Naive thymus-derived CD4-positive, alpha-beta T cell (primary cell): ENCODE results near the gene CSF1. TPM values are rescaled to one million over a fixed set of nuclear protein-coding genes. Genes with fewer than 3 reads are reported as not detected.
"Not testable (repeated sequence)": the region's sequence is repeated elsewhere in the genome, so short reads cannot be mapped to it uniquely, and the experiment has no call there.

ENCODE experiments used
- ATAC-seq: fragments of 150-1000 bp; cut with Tn5 transposase; 2 replicates; pipeline ENCODE4 v1.10.0; 2021; ENCODE audit warnings: mild to moderate bottlenecking, moderate library complexity
- CTCF ChIA-PET: fragments of 350-600 bp; sonication (Branson Sonifier 250); formaldehyde crosslinking; loops from one replicate; lab custom pipeline; 2021; ENCODE audit warnings: antibody characterized with exemption; lab: Charles Lee
- POLR2A ChIA-PET: fragments of 350-600 bp; sonication (Branson Sonifier 250); formaldehyde crosslinking; loops from one replicate; lab custom pipeline; 2021; ENCODE audit warnings: antibody characterized with exemption, inconsistent platforms; lab: Charles Lee
- DNase-seq, 9 donors: peaks; one replicate each; pipeline versions ENCODE4 v3.0.0 to v3.0.0-alpha.2; 2020 to 2022; ENCODE audit warnings: mixed read lengths in 1 of 9
- H3K27ac ChIP-seq: one replicate; pipeline ENCODE4 v1.7.0; 2013; ENCODE audit warnings: mild to moderate bottlenecking, low read depth, low read length, moderate library complexity
- H3K27me3 ChIP-seq, 2 donors: one replicate each; pipeline ENCODE4 v1.7.0; 2013; ENCODE audit warnings: low read length in 2 of 2, mild to moderate bottlenecking in 2 of 2, moderate library complexity in 2 of 2; ENCODE audit not compliant: control insufficient read depth in 2 of 2, insufficient read depth in 2 of 2
- H3K36me3 ChIP-seq, 3 experiments: 1 replicate in 2 of 3; 2 replicates in 1 of 3; pipeline ENCODE4 v1.7.0; 2013; ENCODE audit warnings: low read length in 3 of 3, mild to moderate bottlenecking in 3 of 3, moderate library complexity in 1 of 3; ENCODE audit not compliant: insufficient read depth in 3 of 3, control insufficient read depth in 2 of 3
- H3K4me1 ChIP-seq, 2 donors: one replicate each; pipeline ENCODE4 v1.7.0; 2013; ENCODE audit warnings: low read length in 2 of 2, mild to moderate bottlenecking in 2 of 2, moderate library complexity in 1 of 2; ENCODE audit not compliant: control insufficient read depth in 2 of 2, insufficient read depth in 2 of 2
- H3K4me3 ChIP-seq: 2 replicates; pipeline ENCODE4 v1.7.0; 2013; ENCODE audit warnings: mild to moderate bottlenecking, low read length
- H3K9me3 ChIP-seq, 3 experiments: 1 replicate in 2 of 3; 2 replicates in 1 of 3; pipeline ENCODE4 v1.7.0; 2013; ENCODE audit warnings: low read length in 3 of 3; ENCODE audit not compliant: control insufficient read depth in 2 of 3
- H3K27ac Mint-ChIP-seq, 9 donors: one replicate each; pipeline ENCODE4 v1.8.0; 2020 to 2022; ENCODE audit warnings: mixed read lengths in 9 of 9, mild to moderate bottlenecking in 8 of 9, moderate library complexity in 5 of 9, inconsistent platforms in 2 of 9
- H3K27me3 Mint-ChIP-seq, 5 donors: one replicate each; pipeline ENCODE4 v1.8.0; 2021 to 2022; ENCODE audit warnings: mixed read lengths in 5 of 5, mild to moderate bottlenecking in 1 of 5
- H3K36me3 Mint-ChIP-seq, 5 donors: one replicate each; pipeline ENCODE4 v1.8.0; 2020 to 2022; ENCODE audit warnings: mixed read lengths in 5 of 5, mild to moderate bottlenecking in 3 of 5, inconsistent platforms in 1 of 5
- H3K4me1 Mint-ChIP-seq, 7 donors: one replicate each; pipeline ENCODE4 v1.8.0; 2020 to 2022; ENCODE audit warnings: mixed read lengths in 7 of 7, mild to moderate bottlenecking in 3 of 7, inconsistent platforms in 1 of 7
- H3K4me3 Mint-ChIP-seq, 10 donors: one replicate each; pipeline ENCODE4 v1.8.0; 2020 to 2022; ENCODE audit warnings: mild to moderate bottlenecking in 10 of 10, mixed read lengths in 10 of 10, moderate library complexity in 6 of 10, inconsistent platforms in 2 of 10
- H3K9me3 Mint-ChIP-seq, 11 donors: one replicate each; pipeline ENCODE4 v1.8.0; 2020 to 2022; ENCODE audit warnings: mixed read lengths in 11 of 11, mild to moderate bottlenecking in 4 of 11, inconsistent platforms in 1 of 11, moderate library complexity in 1 of 11
- intact Hi-C, 2 donors: fragments of 100-400 bp; cut with micrococcal nuclease; formaldehyde crosslinking; loops; one replicate each; pipeline ENCODE4 v1.15.1; 2023
- polyA plus RNA-seq, 2 donors: library from polyadenylated mRNA; unstranded; fragments of 300-500 nt; fragmentation: Illumina TruSeq; gene quantifications; one replicate each; pipeline ENCODE4 v1.2.3, GENCODE V29; 2021
- total RNA-seq, 6 experiments: library from RNA in 5 of 6; stranded (reverse) in 5 of 6; gene quantifications; 1 replicate in 5 of 6; 2 replicates in 1 of 6; pipeline ENCODE4 v1.2.3 and lab custom pipeline; 2021 to 2026

Gene CSF1
- total and polyA plus RNA-seq, 7 experiments from 2014 or later: 0.94 to 125 (median 2.2) TPM

- peaks cover 0 to 7% (median 0%) of the 10 kb centered on the region in 5 donors for H3K27me3 Mint-ChIP-seq
- POLR2A ChIA-PET: interaction anchor here (0.8 to 1.1 kb wide), 3 partner anchors 11 to 358 kb away, joined by 3 read pairs; no protein-coding TSS in a partner anchor
Measured at GRCh38 chr1:109917051-109917767, 6.6 kb downstream of the CSF1 start.

DNA sequence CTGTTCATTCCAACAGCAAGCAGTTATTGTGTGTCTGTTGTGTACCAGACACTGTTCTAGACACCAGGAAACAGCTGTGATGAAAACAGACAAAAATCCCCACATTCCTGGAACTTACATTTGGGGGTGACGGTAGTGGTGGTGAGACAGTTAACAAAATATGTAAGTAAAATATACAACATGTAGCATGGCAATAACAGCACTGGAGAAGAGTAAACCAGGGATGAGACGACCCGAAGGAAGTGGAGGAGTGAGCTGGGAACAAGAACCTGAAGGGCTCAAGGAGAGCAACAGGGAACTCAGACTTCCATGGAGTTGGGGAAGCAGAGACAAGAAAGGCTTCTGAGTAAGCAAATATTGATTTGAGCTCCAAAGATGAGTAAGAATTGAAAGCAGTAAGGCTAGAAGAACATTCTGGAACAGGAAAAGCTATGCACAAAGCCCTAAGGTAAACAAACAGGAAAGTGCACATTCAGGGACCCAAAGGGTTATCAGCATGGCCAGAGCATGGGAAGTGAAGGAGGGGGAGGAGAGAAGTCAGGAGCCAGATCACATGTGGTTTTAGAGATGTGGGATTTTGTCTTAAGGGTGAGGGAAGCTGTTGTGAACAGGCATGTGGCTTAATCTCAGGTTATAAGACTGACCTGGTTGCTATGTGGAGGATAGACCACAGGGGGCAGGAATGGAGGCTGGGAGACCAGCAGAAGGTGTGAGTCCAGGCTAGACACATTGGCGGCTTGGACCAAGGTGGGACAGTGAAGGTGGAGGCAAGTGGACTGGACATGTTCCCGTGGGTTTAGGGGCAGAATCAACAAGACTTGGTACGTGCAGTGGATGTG, 7.3 kb downstream of the CSF1 start:
- peaks cover 11 to 65% (median 24%) of the 10 kb centered on the region in 5 donors for H3K36me3 Mint-ChIP-seq
- Histone ChIP-seq H3K27ac (no peak overlapping the region), H3K4me3 (no peak overlapping the region), H3K9me3 (no peaks in the 10 kb centered on the region), H3K36me3 (peaks cover 0 to 7% (median 0%) of the 10 kb centered on the region in 3 experiments), H3K27me3 (no peaks in the 10 kb centered on the region), H3K4me1 (peaks cover 0 to 3% of the 10 kb centered on the region in 2 donors)
- ATAC-seq (no peak), DNase-seq (no peak)
- ChIA-PET POLR2A (interaction anchor here (0.8 to 1.1 kb wide), 3 partner anchors 11 to 359 kb away, joined by 3 read pairs; no protein-coding TSS in a partner anchor), CTCF (interaction anchor here (1.1 kb wide), 1 partner anchor 279 kb away, joined by 3 read pairs; no protein-coding TSS in a partner anchor)
- intact Hi-C loops: no loop called here
- peaks cover 0 to 5% (median 0%) of the 10 kb centered on the region in 5 donors for H3K27me3 Mint-ChIP-seq
- H3K27ac Mint-ChIP-seq: peak overlapping the region in 3 of 9 donors; percentile 21 to 41 (median 25)
- H3K4me1 Mint-ChIP-seq: peaks cover 3 to 55% (median 8%) of the 10 kb centered on the region in 7 donors
- H3K4me3 Mint-ChIP-seq: no peak overlapping the region
- H3K9me3 Mint-ChIP-seq: no peaks in the 10 kb centered on the region

More at GRCh38 chr1:109917051-109917767, 6.6 kb downstream of the CSF1 start:
- Histone ChIP-seq H3K27ac (no peak overlapping the region), H3K4me3 (no peak overlapping the region), H3K27me3 (no peaks in the 10 kb centered on the region), H3K9me3 (no peaks in the 10 kb centered on the region), H3K36me3 (no peaks in the 10 kb centered on the region), H3K4me1 (peaks cover 0 to 8% of the 10 kb centered on the region in 2 donors)
- CTCF ChIA-PET: interaction anchor here (1.2 kb wide), 1 partner anchor 67 kb away, joined by 5 read pairs; the partner anchor contains the start of gene AHCYL1
- H3K9me3 Mint-ChIP-seq: no peaks in the 10 kb centered on the region
- peaks cover 11 to 64% (median 21%) of the 10 kb centered on the region in 5 donors for H3K36me3 Mint-ChIP-seq
- H3K27ac Mint-ChIP-seq: peak overlapping the region in 1 of 9 donors; percentile 10
- DNase-seq: no peak
- no peak for ATAC-seq
- no peak overlapping the region for H3K4me3 Mint-ChIP-seq
- intact Hi-C loops: no loop called here
- peaks cover 6 to 59% (median 13%) of the 10 kb centered on the region in 7 donors for H3K4me1 Mint-ChIP-seq

DNA sequence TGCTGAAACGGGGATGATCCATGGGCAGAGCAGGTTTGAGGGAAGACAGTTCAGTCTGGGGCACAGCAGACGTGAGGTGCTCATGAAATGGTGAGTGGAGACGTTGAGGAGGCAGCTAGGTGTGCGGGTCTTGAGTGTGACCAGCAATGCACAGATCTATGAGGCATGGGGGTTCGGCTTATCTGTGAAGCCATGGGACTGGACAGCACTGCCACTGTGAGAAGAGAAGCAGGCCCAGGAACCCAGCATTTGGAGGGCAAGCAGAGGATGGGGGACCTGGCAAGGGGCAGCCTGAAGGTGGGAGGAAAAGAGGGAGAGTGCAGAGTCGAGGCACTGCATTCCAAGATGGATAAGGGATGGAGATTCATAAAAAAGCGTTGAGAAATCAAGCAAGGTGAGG, 8.0 kb downstream of the CSF1 start:
- H3K27ac ChIP-seq: no peak overlapping the region
- Mint-ChIP-seq H3K9me3 (no peaks in the 10 kb centered on the region), H3K4me1 (peaks cover 0 to 52% (median 4%) of the 10 kb centered on the region in 7 donors), H3K36me3 (peaks cover 11 to 63% (median 24%) of the 10 kb centered on the region in 5 donors), H3K27ac (peak overlapping the region in 1 of 9 donors; percentile 50), H3K27me3 (peaks cover 0 to 4% (median 0%) of the 10 kb centered on the region in 5 donors), H3K4me3 (no peak overlapping the region)
- intact Hi-C loops: no loop called here
- H3K36me3 ChIP-seq: peaks cover 0 to 12% (median 0%) of the 10 kb centered on the region in 3 experiments
- DNase-seq (no peak), ATAC-seq (no peak)
- H3K9me3 ChIP-seq: no peaks in the 10 kb centered on the region
- H3K27me3 ChIP-seq: no peaks in the 10 kb centered on the region
- no peak overlapping the region for H3K4me3 ChIP-seq
- no peaks in the 10 kb centered on the region for H3K4me1 ChIP-seq
- ChIA-PET POLR2A (interaction anchor here (1.7 kb wide), 1 partner anchor 12 kb away, joined by 4 read pairs; no protein-coding TSS in a partner anchor), CTCF (interaction anchor here (1.1 kb wide), 1 partner anchor 280 kb away, joined by 3 read pairs; no protein-coding TSS in a partner anchor)

DNA sequence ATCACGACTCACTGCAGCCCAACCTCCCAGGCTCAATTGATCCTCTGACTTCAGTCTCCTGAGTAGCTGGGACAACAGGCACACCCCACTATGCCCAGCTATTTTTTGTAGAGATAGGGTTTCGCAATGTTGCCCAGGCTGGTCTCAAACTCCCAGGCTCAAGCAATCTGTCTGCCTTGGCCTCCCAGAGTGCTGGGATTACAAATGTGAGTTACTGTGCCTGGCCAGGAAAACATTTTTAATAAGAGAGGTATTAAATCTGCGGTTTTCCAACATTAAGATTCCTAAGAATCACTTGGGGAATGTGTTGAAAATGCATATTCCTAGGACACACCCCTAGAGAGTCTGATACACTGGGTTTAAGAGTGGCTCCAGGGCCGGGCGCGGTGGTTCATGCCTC, 8.7 kb downstream of the CSF1 start:
- no peak overlapping the region for H3K4me3 Mint-ChIP-seq
- H3K9me3 Mint-ChIP-seq: no peaks in the 10 kb centered on the region
- ATAC-seq: no peak
- DNase-seq: no peak
- H3K36me3 ChIP-seq: peaks cover 0 to 12% (median 0%) of the 10 kb centered on the region in 3 experiments
- no peaks in the 10 kb centered on the region for H3K27me3 ChIP-seq
- H3K27ac Mint-ChIP-seq: no peak overlapping the region
- no peaks in the 10 kb centered on the region for H3K4me1 ChIP-seq
- POLR2A ChIA-PET: interaction anchor here (1.7 kb wide), 1 partner anchor 13 kb away, joined by 4 read pairs; no protein-coding TSS in a partner anchor
- CTCF ChIA-PET: no interaction called here
- H3K9me3 ChIP-seq: no peaks in the 10 kb centered on the region
- no peak overlapping the region for H3K4me3 ChIP-seq
- intact Hi-C loops: no loop called here
- H3K4me1 Mint-ChIP-seq: peaks cover 0 to 46% (median 0%) of the 10 kb centered on the region in 7 donors
- H3K36me3 Mint-ChIP-seq: peaks cover 11 to 61% (median 25%) of the 10 kb centered on the region in 5 donors
- no peak overlapping the region for H3K27ac ChIP-seq
- no peaks in the 10 kb centered on the region for H3K27me3 Mint-ChIP-seq

DNA sequence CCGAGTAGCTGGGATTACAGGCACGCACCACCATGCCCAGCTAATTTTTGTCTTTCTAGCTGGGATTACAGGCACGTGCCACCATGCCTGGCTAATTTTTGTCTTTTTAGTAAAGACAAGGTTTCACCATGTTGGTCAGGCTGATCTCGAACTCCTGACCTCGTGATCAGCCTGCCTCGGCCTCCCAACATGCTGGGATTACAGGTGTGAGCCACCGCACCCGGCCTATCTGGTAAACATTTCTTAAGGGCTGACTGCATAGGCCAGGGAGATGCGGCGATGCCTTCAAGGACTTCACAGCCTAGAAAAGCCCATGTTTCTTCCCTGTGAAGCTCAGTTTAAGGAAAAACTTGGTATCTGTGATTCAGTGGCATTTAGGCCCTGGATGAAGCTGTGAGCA, 9.7 kb downstream of the CSF1 start:
- H3K9me3 Mint-ChIP-seq, H3K4me3 Mint-ChIP-seq, ATAC-seq, DNase-seq, H3K9me3 ChIP-seq, H3K27me3 Mint-ChIP-seq, intact Hi-C loops, H3K27me3 ChIP-seq, H3K4me1 ChIP-seq, H3K27ac ChIP-seq, POLR2A ChIA-PET, H3K4me3 ChIP-seq: not testable (repeated sequence)
- H3K4me1 Mint-ChIP-seq: peaks cover 0 to 40% (median 0%) of the 10 kb centered on the region in 7 donors
- CTCF ChIA-PET: interaction anchor here (0.5 to 0.6 kb wide), 2 partner anchors 85 to 108 kb away, joined by 4 to 5 read pairs; no protein-coding TSS in a partner anchor
- H3K36me3 ChIP-seq: peaks cover 0 to 12% (median 0%) of the 10 kb centered on the region in 3 experiments
- H3K27ac Mint-ChIP-seq: peak overlapping the region in 1 of 9 donors; percentile 39
- H3K36me3 Mint-ChIP-seq: peaks cover 11 to 70% (median 25%) of the 10 kb centered on the region in 5 donors

DNA sequence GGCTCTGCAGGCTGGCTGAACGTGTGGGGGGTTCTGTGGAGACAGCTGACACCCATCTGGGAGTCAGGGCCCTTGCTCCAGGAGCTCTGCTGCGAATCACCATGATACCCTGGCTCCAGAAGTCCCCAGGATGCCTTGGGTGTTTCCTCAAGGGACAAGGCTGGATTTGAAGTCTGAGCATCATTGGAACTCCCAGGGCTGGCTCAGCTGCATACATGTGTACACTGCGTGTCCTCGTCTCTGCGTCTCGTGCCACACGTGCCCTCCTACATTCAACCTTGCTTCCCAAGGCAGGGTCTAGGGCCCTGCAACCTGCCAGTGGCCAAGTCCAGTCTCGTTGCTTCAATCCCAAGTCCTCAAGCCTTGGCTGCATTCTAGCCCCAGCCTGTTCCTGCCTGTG, 11.7 kb downstream of the CSF1 start:
- H3K4me1 Mint-ChIP-seq: peaks cover 0 to 31% (median 0%) of the 10 kb centered on the region in 7 donors
- Histone ChIP-seq H3K36me3 (peaks cover 0 to 12% (median 0%) of the 10 kb centered on the region in 3 experiments), H3K27ac (no peak overlapping the region), H3K4me1 (no peaks in the 10 kb centered on the region), H3K4me3 (no peak overlapping the region), H3K9me3 (no peaks in the 10 kb centered on the region), H3K27me3 (no peaks in the 10 kb centered on the region)
- H3K27ac Mint-ChIP-seq: peak overlapping the region in 2 of 9 donors; percentile 51 to 74
- H3K4me3 Mint-ChIP-seq: no peak overlapping the region
- peaks cover 0 to 2% (median 0%) of the 10 kb centered on the region in 11 donors for H3K9me3 Mint-ChIP-seq
- ATAC-seq (no peak), DNase-seq (no peak)
- CTCF ChIA-PET: no interaction called here
- peaks cover 11 to 74% (median 36%) of the 10 kb centered on the region in 5 donors for H3K36me3 Mint-ChIP-seq
- intact Hi-C loops: no loop called here
- no peaks in the 10 kb centered on the region for H3K27me3 Mint-ChIP-seq
- POLR2A ChIA-PET: no interaction called here
